Neural cell (in vitro differentiated cells): Measurements from ENCODE around the gene NKD2. TPM values are rescaled to one million over a fixed set of nuclear protein-coding genes. Genes with fewer than 3 reads are reported as not detected.
A peak's percentile ranks its signal among the peaks of the same experiment; 100 is the strongest.

Source experiments
- H2AFZ ChIP-seq: fragments of 200-600, 300-800 bp; sonication (generic), shearing (Covaris generic); 2 replicates; pipeline ENCODE4 v1.6.0; 2014; ENCODE audit warnings: low read depth, mild to moderate bottlenecking, antibody characterized with exemption, low read length, moderate library complexity
- H3F3A ChIP-seq: fragments of 200-600 bp; shearing (Covaris generic); 2 replicates; pipeline ENCODE4 v1.6.1; 2016; ENCODE audit warnings: mild to moderate bottlenecking, moderate library complexity, mixed read lengths, antibody characterized with exemption, low read length; ENCODE audit not compliant: insufficient read depth, poor library complexity, severe bottlenecking
- H3K27ac ChIP-seq: fragments of 200-600, 300-800 bp; sonication (generic), shearing (Covaris generic); 2 replicates; pipeline ENCODE4 v1.5.1; 2014; ENCODE audit warnings: mild to moderate bottlenecking, low read length, moderate library complexity
- H3K27me3 ChIP-seq: fragments of 300-800, 200-600 bp; sonication (generic), shearing (Covaris generic); 2 replicates; pipeline ENCODE4 v1.6.0; 2014; ENCODE audit warnings: mild to moderate bottlenecking, low read depth, low read length, moderate library complexity; ENCODE audit not compliant: insufficient read depth
- H3K36me3 ChIP-seq: fragments of 300-800, 200-600 bp; sonication (generic), shearing (Covaris generic); 2 replicates; pipeline ENCODE4 v1.5.1; 2014; ENCODE audit warnings: mild to moderate bottlenecking, antibody characterized with exemption, low read length, moderate library complexity; ENCODE audit not compliant: insufficient read depth
- H3K4me2 ChIP-seq: fragments of 300-800, 200-600 bp; sonication (generic), shearing (Covaris generic); 2 replicates; pipeline ENCODE4 v1.6.0; 2014; ENCODE audit warnings: mild to moderate bottlenecking, low read length
- H3K4me3 ChIP-seq: fragments of 300-800, 200-600 bp; sonication (generic), shearing (Covaris generic); 2 replicates; pipeline ENCODE4 v1.5.1; 2014; ENCODE audit warnings: mild to moderate bottlenecking, low read length, moderate library complexity
- H3K79me2 ChIP-seq: fragments of 200-600 bp; shearing (Covaris generic); replicated peaks from 2 replicates; pipeline ENCODE4 v1.6.0; 2014; ENCODE audit warnings: mild to moderate bottlenecking, low read length, moderate library complexity; ENCODE audit not compliant: insufficient read depth
- H3K9ac ChIP-seq: fragments of 300-800, 200-600 bp; sonication (generic), shearing (Covaris generic); 2 replicates; pipeline ENCODE4 v1.6.1; 2016; ENCODE audit warnings: mild to moderate bottlenecking, low read length, mixed read lengths
- H3K9me2 ChIP-seq: fragments of 200-600 bp; shearing (Covaris generic); 2 replicates; pipeline ENCODE4 v1.6.1; 2016; ENCODE audit warnings: mild to moderate bottlenecking, low read length, mixed read lengths; ENCODE audit not compliant: insufficient read depth
- H3K9me3 ChIP-seq: fragments of 200-600, 300-800 bp; sonication (generic), shearing (Covaris generic); 2 replicates; pipeline ENCODE4 v1.6.1; 2016; ENCODE audit warnings: mild to moderate bottlenecking, mixed run types, low read length, moderate library complexity, mixed read lengths
- H4K20me1 ChIP-seq: fragments of 200-600 bp; shearing (Covaris generic); 2 replicates; pipeline ENCODE4 v1.6.1; 2016; ENCODE audit warnings: mild to moderate bottlenecking, mixed run types; ENCODE audit not compliant: insufficient read depth
- EP300 ChIP-seq: fragments of 450-650 bp; conservative IDR thresholded peaks from 2 replicates; pipeline ENCODE4 v1.6.1; 2014; ENCODE audit warnings: antibody characterized with exemption, mild to moderate bottlenecking, moderate library complexity; ENCODE audit not compliant: poor library complexity, severe bottlenecking
- EZH2 ChIP-seq: fragments of 200-600, 300-800 bp; shearing (Covaris generic), sonication (generic); IDR thresholded peaks from 2 replicates; pipeline ENCODE4 v1.6.1; 2014; ENCODE audit warnings: antibody characterized with exemption, low read length, borderline replicate concordance, mild to moderate bottlenecking; ENCODE audit not compliant: insufficient read depth, poor library complexity, severe bottlenecking
- MXI1 ChIP-seq: fragments of 450-650 bp; conservative IDR thresholded peaks from 2 replicates; pipeline ENCODE4 v1.6.1; 2014; ENCODE audit warnings: antibody characterized with exemption, mild to moderate bottlenecking; ENCODE audit not compliant: poor library complexity, severe bottlenecking
- POLR2AphosphoS5 ChIP-seq: IDR thresholded peaks from 2 replicates; pipeline ENCODE4 v1.6.1; 2012
- RAD21 ChIP-seq: fragments of 450-650 bp; conservative IDR thresholded peaks from 2 replicates; pipeline ENCODE4 v1.6.1; 2014; ENCODE audit warnings: antibody characterized with exemption, mild to moderate bottlenecking, moderate library complexity
- SMC3 ChIP-seq: fragments of 450-650 bp; conservative IDR thresholded peaks from 2 replicates; pipeline ENCODE4 v1.6.1; 2014; ENCODE audit warnings: antibody characterized with exemption, mild to moderate bottlenecking, moderate library complexity; ENCODE audit not compliant: poor library complexity
- TAF1 ChIP-seq: IDR thresholded peaks from 2 replicates; pipeline ENCODE4 v1.6.1; 2012; ENCODE audit warnings: low read depth
- polyA plus RNA-seq: library from polyadenylated mRNA; depleted of rRNA; stranded (reverse); fragments of >200 nt; gene quantifications from 2 replicates; pipeline ENCODE4 v1.2.3, GENCODE V29; 2014
- TF ChIP-seq, protein P1 (sequence below): IDR thresholded peaks from 2 replicates; pipeline ENCODE4 v1.6.1; 2012; ENCODE audit warnings: borderline replicate concordance
- TF ChIP-seq, protein P2 (sequence below): fragments of 450-650 bp; IDR thresholded peaks from 2 replicates; pipeline ENCODE4 v1.5.1; 2014; ENCODE audit warnings: antibody characterized with exemption, mild to moderate bottlenecking, moderate library complexity; ENCODE audit not compliant: poor library complexity, severe bottlenecking

NKD2 gene
- polyA plus RNA-seq, 1 donor from 2014 or later, result 7.2 TPM

DNA sequence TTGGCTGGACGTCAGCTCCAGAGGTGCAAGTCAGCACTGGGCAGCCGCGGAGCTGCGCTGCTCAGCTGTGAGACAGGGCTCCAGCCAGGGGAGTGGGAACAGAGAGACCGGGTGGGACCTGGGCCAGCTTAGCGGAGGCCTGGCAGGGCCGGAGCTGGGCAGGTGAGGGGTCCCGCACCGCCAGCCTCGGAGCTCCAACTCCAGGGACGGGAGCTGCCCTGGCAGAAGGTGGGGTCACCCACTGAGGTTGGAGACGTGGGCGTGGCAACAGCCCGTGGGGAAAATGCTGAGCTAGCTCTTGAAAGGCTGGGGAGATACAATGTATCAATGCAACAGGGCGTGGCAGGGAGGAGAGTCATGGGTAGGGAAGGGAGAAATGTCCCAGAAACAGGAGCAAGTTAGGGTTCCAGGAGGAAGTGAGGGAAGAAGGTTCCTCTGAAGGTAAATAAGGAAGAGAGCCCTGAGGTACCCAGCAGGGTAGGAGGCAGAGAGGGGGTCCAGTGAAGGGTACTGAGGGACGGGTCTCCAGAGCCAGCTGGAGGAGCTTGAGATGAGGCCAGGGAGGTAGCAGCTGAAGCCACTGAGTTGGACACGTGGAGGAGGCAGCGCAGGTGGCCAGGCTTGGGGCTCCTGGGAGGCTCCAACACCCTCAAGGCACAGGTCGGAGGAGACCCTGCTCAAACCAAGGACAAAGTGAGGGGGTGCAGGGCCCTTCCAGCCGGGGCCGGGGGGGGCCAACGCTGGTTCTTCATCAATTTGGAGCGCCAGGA is 736 bp upstream of the NKD2 start:
- H3K9ac ChIP-seq, result no peak overlapping the region
- H3K9me3 ChIP-seq, result no peaks in the 10 kb centered on the region
- no peak overlapping the region for H3K4me2 ChIP-seq
- H4K20me1 ChIP-seq, result no peaks in the 10 kb centered on the region
- peaks cover 57% of the 10 kb centered on the region for H3K27me3 ChIP-seq
- no peaks in the 10 kb centered on the region for H3K36me3 ChIP-seq
- no peak overlapping the region for H3K27ac ChIP-seq
- no peaks in the 10 kb centered on the region for H3K79me2 ChIP-seq
- H3K9me2 ChIP-seq, result no peaks in the 10 kb centered on the region
- no peak for TF ChIP-seq RAD21
- TF ChIP-seq, protein P1, sequence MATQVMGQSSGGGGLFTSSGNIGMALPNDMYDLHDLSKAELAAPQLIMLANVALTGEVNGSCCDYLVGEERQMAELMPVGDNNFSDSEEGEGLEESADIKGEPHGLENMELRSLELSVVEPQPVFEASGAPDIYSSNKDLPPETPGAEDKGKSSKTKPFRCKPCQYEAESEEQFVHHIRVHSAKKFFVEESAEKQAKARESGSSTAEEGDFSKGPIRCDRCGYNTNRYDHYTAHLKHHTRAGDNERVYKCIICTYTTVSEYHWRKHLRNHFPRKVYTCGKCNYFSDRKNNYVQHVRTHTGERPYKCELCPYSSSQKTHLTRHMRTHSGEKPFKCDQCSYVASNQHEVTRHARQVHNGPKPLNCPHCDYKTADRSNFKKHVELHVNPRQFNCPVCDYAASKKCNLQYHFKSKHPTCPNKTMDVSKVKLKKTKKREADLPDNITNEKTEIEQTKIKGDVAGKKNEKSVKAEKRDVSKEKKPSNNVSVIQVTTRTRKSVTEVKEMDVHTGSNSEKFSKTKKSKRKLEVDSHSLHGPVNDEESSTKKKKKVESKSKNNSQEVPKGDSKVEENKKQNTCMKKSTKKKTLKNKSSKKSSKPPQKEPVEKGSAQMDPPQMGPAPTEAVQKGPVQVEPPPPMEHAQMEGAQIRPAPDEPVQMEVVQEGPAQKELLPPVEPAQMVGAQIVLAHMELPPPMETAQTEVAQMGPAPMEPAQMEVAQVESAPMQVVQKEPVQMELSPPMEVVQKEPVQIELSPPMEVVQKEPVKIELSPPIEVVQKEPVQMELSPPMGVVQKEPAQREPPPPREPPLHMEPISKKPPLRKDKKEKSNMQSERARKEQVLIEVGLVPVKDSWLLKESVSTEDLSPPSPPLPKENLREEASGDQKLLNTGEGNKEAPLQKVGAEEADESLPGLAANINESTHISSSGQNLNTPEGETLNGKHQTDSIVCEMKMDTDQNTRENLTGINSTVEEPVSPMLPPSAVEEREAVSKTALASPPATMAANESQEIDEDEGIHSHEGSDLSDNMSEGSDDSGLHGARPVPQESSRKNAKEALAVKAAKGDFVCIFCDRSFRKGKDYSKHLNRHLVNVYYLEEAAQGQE, result no peak
- TF ChIP-seq, protein P2, sequence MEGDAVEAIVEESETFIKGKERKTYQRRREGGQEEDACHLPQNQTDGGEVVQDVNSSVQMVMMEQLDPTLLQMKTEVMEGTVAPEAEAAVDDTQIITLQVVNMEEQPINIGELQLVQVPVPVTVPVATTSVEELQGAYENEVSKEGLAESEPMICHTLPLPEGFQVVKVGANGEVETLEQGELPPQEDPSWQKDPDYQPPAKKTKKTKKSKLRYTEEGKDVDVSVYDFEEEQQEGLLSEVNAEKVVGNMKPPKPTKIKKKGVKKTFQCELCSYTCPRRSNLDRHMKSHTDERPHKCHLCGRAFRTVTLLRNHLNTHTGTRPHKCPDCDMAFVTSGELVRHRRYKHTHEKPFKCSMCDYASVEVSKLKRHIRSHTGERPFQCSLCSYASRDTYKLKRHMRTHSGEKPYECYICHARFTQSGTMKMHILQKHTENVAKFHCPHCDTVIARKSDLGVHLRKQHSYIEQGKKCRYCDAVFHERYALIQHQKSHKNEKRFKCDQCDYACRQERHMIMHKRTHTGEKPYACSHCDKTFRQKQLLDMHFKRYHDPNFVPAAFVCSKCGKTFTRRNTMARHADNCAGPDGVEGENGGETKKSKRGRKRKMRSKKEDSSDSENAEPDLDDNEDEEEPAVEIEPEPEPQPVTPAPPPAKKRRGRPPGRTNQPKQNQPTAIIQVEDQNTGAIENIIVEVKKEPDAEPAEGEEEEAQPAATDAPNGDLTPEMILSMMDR, result no peak
- no peak for TF ChIP-seq EP300
- TF ChIP-seq TAF1, result no peak
- no peak for TF ChIP-seq EZH2
- no peak for TF ChIP-seq POLR2AphosphoS5
- TF ChIP-seq SMC3, result no peak
- no peak for TF ChIP-seq MXI1
- peak overlapping the region; percentile 63 for H3K4me3 ChIP-seq
- no peak overlapping the region for H2AFZ ChIP-seq
- H3F3A ChIP-seq, result no peaks in the 10 kb centered on the region

DNA sequence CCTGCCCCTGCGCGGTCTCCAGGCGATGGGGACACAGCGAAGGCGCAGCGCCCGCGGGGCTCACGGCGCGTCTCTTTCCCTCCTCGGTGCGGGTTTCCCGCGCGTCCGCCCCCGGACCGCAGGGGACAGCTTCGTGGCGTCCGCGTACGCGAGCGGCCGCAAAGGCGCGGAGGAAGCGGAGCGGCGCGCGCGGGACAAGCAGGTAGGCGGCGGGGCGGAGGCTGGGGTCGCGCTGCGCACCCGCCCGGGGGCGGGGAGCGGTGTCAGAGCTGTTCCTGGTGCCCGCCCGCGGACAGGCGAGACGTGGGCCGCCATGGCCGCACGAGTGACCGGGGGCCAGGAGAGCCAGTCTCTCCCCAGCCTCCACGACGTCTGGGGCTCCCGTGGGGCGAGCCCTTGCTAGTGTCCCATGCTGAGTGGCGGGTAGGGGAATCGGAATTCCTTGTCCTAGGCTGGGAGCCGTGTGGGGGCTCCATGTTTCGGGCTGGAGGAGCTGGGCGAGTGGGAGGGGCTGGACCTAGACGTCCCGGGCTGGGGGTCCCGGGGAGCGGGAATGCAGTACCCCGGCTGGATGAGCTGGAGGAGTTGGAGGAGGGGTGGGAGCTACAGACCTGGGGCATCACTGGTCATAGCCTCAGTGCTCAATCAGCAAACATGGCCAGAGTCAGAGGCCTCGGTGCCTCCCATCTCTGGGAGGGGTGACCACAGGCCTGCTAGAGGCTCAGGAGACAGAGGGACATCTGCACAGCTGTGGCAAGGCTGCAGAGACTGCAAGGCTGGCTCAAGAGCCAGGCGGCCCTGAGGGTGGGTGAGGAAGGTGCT is 968 bp downstream of the NKD2 start:
- Histone ChIP-seq H2AFZ (no peak overlapping the region), H3K79me2 (no peaks in the 10 kb centered on the region), H3K36me3 (no peaks in the 10 kb centered on the region), H3K27ac (no peak overlapping the region), H3K4me3 (peak overlapping the region; percentile 63), H3K9me2 (no peaks in the 10 kb centered on the region), H4K20me1 (no peaks in the 10 kb centered on the region), H3K27me3 (peaks cover 48% of the 10 kb centered on the region), H3K9ac (peak overlapping the region; percentile 36), H3K4me2 (no peak overlapping the region), H3F3A (no peaks in the 10 kb centered on the region), H3K9me3 (no peaks in the 10 kb centered on the region)
- no peak for TF ChIP-seq TAF1
- TF ChIP-seq, protein P1, result no peak
- TF ChIP-seq, protein P2, result no peak
- no peak for TF ChIP-seq EZH2
- TF ChIP-seq SMC3, result no peak
- TF ChIP-seq EP300, result no peak
- no peak for TF ChIP-seq MXI1
- no peak for TF ChIP-seq POLR2AphosphoS5
- no peak for TF ChIP-seq RAD21
